HFFc6 (cell line): ENCODE results near the gene RNF111. TPM values are rescaled to one million over a fixed set of nuclear protein-coding genes. Genes with fewer than 3 reads are reported as not detected.
A peak's percentile ranks its signal among the peaks of the same experiment; 100 is the strongest.
"Not testable (repeated sequence)": the region's sequence is repeated elsewhere in the genome, so short reads cannot be mapped to it uniquely, and the experiment has no call there.

ENCODE experiments used
- DNase-seq: peaks from one replicate; pipeline ENCODE4 v3.0.0-alpha.2; 2018
- H3K27ac Mint-ChIP-seq: 2 replicates; pipeline ENCODE4 v1.8.0; 2020; ENCODE audit warnings: mild to moderate bottlenecking, mixed read lengths
- H3K27me3 Mint-ChIP-seq: 2 replicates; pipeline ENCODE4 v1.8.0; 2021; ENCODE audit warnings: mild to moderate bottlenecking, moderate library complexity, mixed read lengths; ENCODE audit not compliant: insufficient read depth
- H3K36me3 Mint-ChIP-seq: 2 replicates; pipeline ENCODE4 v1.8.0; 2021; ENCODE audit warnings: low read depth, mixed read lengths
- H3K4me1 Mint-ChIP-seq: 2 replicates; pipeline ENCODE4 v1.8.0; 2020; ENCODE audit warnings: low read depth, mixed read lengths
- H3K4me3 Mint-ChIP-seq: 2 replicates; pipeline ENCODE4 v1.8.0; 2020; ENCODE audit warnings: mild to moderate bottlenecking, moderate library complexity, mixed read lengths
- H3K9me3 Mint-ChIP-seq: 2 replicates; pipeline ENCODE4 v1.8.0; 2020; ENCODE audit warnings: mild to moderate bottlenecking, mixed read lengths
- CTCF ChIP-seq: fragments of 200-600 bp; sonication (generic); IDR thresholded peaks from 2 replicates; pipeline ENCODE4 v1.5.0; 2021; ENCODE audit warnings: antibody characterized with exemption, mild to moderate bottlenecking
- total RNA-seq, 6 experiments: library from RNA; stranded (reverse); fragmentation: NEBNext Ultra II Directional; extraction: Animal tissue kit (Norgen Biotek cat#: 25700); gene quantifications; 2 replicates in 1 of 6; 3 replicates in 5 of 6; pipeline ENCODE4 v1.2.3, GENCODE V29; 2021

Gene RNF111
- total RNA-seq, 6 experiments from 2014 or later: 29.1 to 32.7 (median 32.4) TPM

- Mint-ChIP-seq H3K27ac (no peak overlapping the region), H3K4me1 (peaks cover 6% of the 10 kb centered on the region), H3K4me3 (no peak overlapping the region), H3K27me3 (no peaks in the 10 kb centered on the region), H3K9me3 (no peaks in the 10 kb centered on the region), H3K36me3 (peaks cover 4% of the 10 kb centered on the region; the same call in 1 of the 2 replicates)
- no peak for TF ChIP-seq CTCF
- DNase-seq: no peak
These were observed 155.8 kb downstream of the RNF111 start for GRCh38 chr15:59143281-59143680.

- H3K27me3 Mint-ChIP-seq, DNase-seq, H3K27ac Mint-ChIP-seq, H3K9me3 Mint-ChIP-seq, H3K4me3 Mint-ChIP-seq, H3K36me3 Mint-ChIP-seq: not testable (repeated sequence)
- TF ChIP-seq CTCF: peak; percentile 63
- peaks cover 12% of the 10 kb centered on the region for H3K4me1 Mint-ChIP-seq
These were observed 157.1 kb downstream of the RNF111 start for GRCh38 chr15:59144594-59144993.

Other genes starting within 250 kb of the RNF111 start
- 100 to 1,000 TPM; 155 to 227 (median 196) TPM for gene ADAM10, start 238.0 kb upstream of the RNF111 start, total RNA-seq
- gene MINDY2, start 216.4 kb upstream of the RNF111 start, total RNA-seq: 10 to 100 TPM; 27.9 to 35.7 (median 29.9) TPM
- gene SLTM, start 54.0 kb upstream of the RNF111 start, total RNA-seq: 10 to 100 TPM; 38.1 to 49.4 (median 45.3) TPM
- gene CCNB2, start 117.5 kb downstream of the RNF111 start, total RNA-seq: 10 to 100 TPM; 27.7 to 61.5 (median 55.6) TPM
- gene LDHAL6B, start 219.2 kb downstream of the RNF111 start, total RNA-seq: not detected